K562 (cell line): ENCODE data around the gene HDLBP. TPM values are rescaled to one million over a fixed set of nuclear protein-coding genes. Genes with fewer than 3 reads are reported as not detected.

ENCODE experiments used
- ATAC-seq: fragments of 200-7000 bp; cut with Tn5 transposase; 3 replicates; pipeline ENCODE4 v1.9.1; 2020; ENCODE audit warnings: moderate library complexity
- BruUV-seq: library from RNA; stranded (reverse); fragments of 400-500 nt; replicated peaks from 2 replicates; lab custom pipeline; 2021; lab: Mats Ljungman, UMichigan
- CTCF ChIA-PET: fragments of 300-600 bp; formaldehyde crosslinking; extraction: SDS; loops from one replicate; lab custom pipeline; 2021; ENCODE audit warnings: low intra/inter-chr PET ratio; lab: Yijun Ruan, JAX
- POLR2A ChIA-PET: fragments of 300-600, 350-650 bp; sonication (Branson Sonifier 250); formaldehyde crosslinking; extraction: SDS; loops from one replicate; lab custom pipeline; 2021; ENCODE audit warnings: antibody characterized with exemption, inconsistent platforms; lab: Yijun Ruan, JAX
- DNase-seq, 4 experiments: peaks; one replicate each; pipeline versions ENCODE4 v3.0.0 to v3.0.0-alpha.2; 2011 to 2018; ENCODE audit warnings: low spot score in 3 of 4, mixed read lengths in 3 of 4; ENCODE audit errors: extremely low read depth in 1 of 4
- FAIRE-seq: peaks from 2 replicates; lab custom pipeline; 2011; peaks lifted over from hg19 to GRCh38; lab: Jason Lieb, UNC
- H2AFZ ChIP-seq: 2 replicates; pipeline ENCODE4 v1.6.0; 2011; ENCODE audit warnings: low read depth, low read length, control low read depth, inconsistent platforms
- H3K27ac ChIP-seq: fragments of 200-600 bp; 3 replicates; pipeline ENCODE4 v1.8.0; 2011; ENCODE audit warnings: low read depth, mild to moderate bottlenecking, control low read depth, inconsistent platforms, low read length, moderate library complexity, mixed read lengths; ENCODE audit errors: extremely low read depth
- H3K27me3 ChIP-seq, 2 experiments: fragments of 300-600 bp in 1 of 2; 2 replicates in 1 of 2; 3 replicates in 1 of 2; pipeline versions ENCODE4 v1.6.0 to v1.8.0; 2011; ENCODE audit warnings: inconsistent platforms in 2 of 2, low read length in 2 of 2, mild to moderate bottlenecking in 1 of 2, mixed read lengths in 1 of 2, moderate library complexity in 1 of 2; ENCODE audit not compliant: control insufficient read depth in 2 of 2, insufficient read depth in 2 of 2
- H3K36me3 ChIP-seq: fragments of 300-600 bp; 3 replicates; pipeline ENCODE4 v1.8.0; 2011; ENCODE audit warnings: mild to moderate bottlenecking, low read length, inconsistent platforms; ENCODE audit not compliant: control insufficient read depth, insufficient read depth
- H3K4me1 ChIP-seq, 2 experiments: fragments of 200-600 bp in 1 of 2; replicated peaks in 1 of 2; 2 replicates in 1 of 2; 3 replicates in 1 of 2; pipeline versions ENCODE4 v1.5.1 to v1.8.0; 2011; ENCODE audit warnings: inconsistent platforms in 2 of 2, low read length in 2 of 2, mild to moderate bottlenecking in 1 of 2, mixed read lengths in 1 of 2, moderate library complexity in 1 of 2; ENCODE audit not compliant: control insufficient read depth in 2 of 2, insufficient read depth in 2 of 2
- H3K4me2 ChIP-seq: 2 replicates; pipeline ENCODE4 v1.6.1; 2011; ENCODE audit warnings: low read length, control low read depth, inconsistent platforms, mixed read lengths; ENCODE audit not compliant: insufficient read depth
- H3K4me3 ChIP-seq: fragments of 200-600 bp; sonication (generic), shearing (Covaris generic); 2 replicates; pipeline ENCODE4 v1.5.1; 2016; ENCODE audit warnings: control low read depth, inconsistent platforms
- H3K79me2 ChIP-seq: fragments of 200-600 bp; 3 replicates; pipeline ENCODE4 v1.8.0; 2011; ENCODE audit warnings: low read length, inconsistent platforms; ENCODE audit not compliant: control insufficient read depth, insufficient read depth
- H3K9ac ChIP-seq, 2 experiments: 2 replicates each; pipeline versions ENCODE4 v1.6.0 to v1.6.1; 2011; ENCODE audit warnings: low read depth in 2 of 2, low read length in 2 of 2, control low read depth in 1 of 2, inconsistent platforms in 1 of 2, mild to moderate bottlenecking in 1 of 2, mixed read lengths in 1 of 2; ENCODE audit not compliant: insufficient read depth in 1 of 2
- H3K9me1 ChIP-seq: one replicate; pipeline ENCODE4 v1.6.0; 2011; ENCODE audit warnings: inconsistent platforms, mild to moderate bottlenecking, low read length, moderate library complexity; ENCODE audit not compliant: control insufficient read depth, insufficient read depth
- H3K9me3 ChIP-seq: replicated peaks from 2 replicates; pipeline ENCODE4 v1.5.1; 2011; ENCODE audit warnings: low read depth, low read length, inconsistent platforms; ENCODE audit not compliant: control insufficient read depth, insufficient read depth
- H4K20me1 ChIP-seq: replicated peaks from 2 replicates; pipeline ENCODE4 v1.6.1; 2011; ENCODE audit warnings: low read length, inconsistent platforms, mixed read lengths; ENCODE audit not compliant: control insufficient read depth, insufficient read depth
- AFF4 ChIP-seq: sonication (generic); formaldehyde crosslinking; IDR thresholded peaks from 2 replicates; pipeline ENCODE4 v1.8.0; 2023; ENCODE audit warnings: mild to moderate bottlenecking, missing genetic modification reagents
- BRCA1 ChIP-seq, 2 experiments: fragments of 450-650 bp in 1 of 2; sonication (generic) in 1 of 2; formaldehyde crosslinking in 1 of 2; IDR thresholded peaks; 2 replicates each; pipeline versions ENCODE4 v1.5.0 to v1.6.1; 2017 to 2020; ENCODE audit warnings: mild to moderate bottlenecking in 1 of 2, missing genetic modification reagents in 1 of 2
- CCAR2 ChIP-seq: fragments of 200-400 bp; formaldehyde crosslinking; IDR thresholded peaks from 2 replicates; pipeline ENCODE4 v1.6.1; 2017; ENCODE audit warnings: mild to moderate bottlenecking, low read depth, low read length
- ELF4 ChIP-seq: fragments of 450-650 bp; formaldehyde crosslinking; IDR thresholded peaks from 2 replicates; pipeline ENCODE4 v1.4.0; 2022; ENCODE audit warnings: missing genetic modification characterization
- FOS ChIP-seq: IDR thresholded peaks from 3 replicates; pipeline ENCODE4 v1.6.1; 2011; ENCODE audit not compliant: insufficient read length; ENCODE audit errors: extremely low read depth
- HBP1 ChIP-seq: fragments of 450-650 bp; formaldehyde crosslinking; IDR thresholded peaks from 2 replicates; pipeline ENCODE4 v1.4.0; 2022; ENCODE audit warnings: missing genetic modification characterization
- HIVEP1 ChIP-seq: fragments of 250-450 bp; sonication (Bioruptor Pico); IDR thresholded peaks from 2 replicates; pipeline ENCODE4 v1.4.0; 2020; ENCODE audit warnings: mild to moderate bottlenecking
- NFRKB ChIP-seq: fragments of 450-650 bp; IDR thresholded peaks from 2 replicates; pipeline ENCODE4 v1.6.1; 2016; ENCODE audit warnings: low read depth
- PTBP1 ChIP-seq: fragments of 200-400 bp; formaldehyde crosslinking; IDR thresholded peaks from 2 replicates; pipeline ENCODE4 v1.6.1; 2017; ENCODE audit warnings: low read depth, low read length
- TCF7 ChIP-seq: sonication (generic); IDR thresholded peaks from 2 replicates; pipeline ENCODE4 v1.6.1; 2016; ENCODE audit warnings: antibody characterized with exemption, borderline replicate concordance
- U2AF2 ChIP-seq: fragments of 200-400 bp; formaldehyde crosslinking; optimal IDR thresholded peaks from 2 replicates; pipeline ENCODE3; 2017; ENCODE audit warnings: low read depth, mild to moderate bottlenecking, low read length
- WGBS: fragments of 100-300 bp; shearing (Covaris generic); methylation state at CpG from one replicate; pipeline ENCODE4 v1.1.6; 2016; ENCODE audit warnings: low coverage, mixed read lengths; ENCODE audit not compliant: insufficient coverage; ENCODE audit errors: missing lambda C conversion rate; 5-methylcytosine and 5-hydroxymethylcytosine counted together
- in situ Hi-C: fragments of 300-500 bp; cut with MboI; formaldehyde crosslinking; loops from 4 replicates; pipeline ENCODE4 v1.15.0; 2018; ENCODE audit warnings: inconsistent platforms, mixed read lengths
- intact Hi-C: fragments of 100-400 bp; cut with micrococcal nuclease; formaldehyde crosslinking; loops from 2 replicates; pipeline ENCODE4 v1.14.2; 2022
- polyA plus RNA-seq, 8 experiments: library from polyadenylated mRNA; depleted of rRNA in 4 of 8; stranded (reverse) in 5 of 8; unstranded in 3 of 8; fragments of >200 nt; fragmentation: Nextera tagmentation in 2 of 8; fragmentation: Illumina TruSeq in 1 of 8; extraction: Ambion mirVana in 2 of 8; extraction: Trizol in 1 of 8; gene quantifications; 2 replicates each; pipeline versions ENCODE4 v1.2.1 to v1.2.3, GENCODE V29; 2011 to 2014; ENCODE audit warnings: inconsistent platforms in 1 of 8, missing spikeins in 1 of 8
- total RNA-seq, 7 experiments: library from RNA; depleted of rRNA in 6 of 7; stranded (reverse); fragments of >200 nt in 6 of 7; fragmentation: Illumina TruSeq in 2 of 7; extraction: Trizol in 2 of 7; gene quantifications; 2 replicates each; pipeline versions ENCODE4 v1.2.1 to v1.2.3, GENCODE V29; 2011 to 2021; ENCODE audit warnings: low replicate concordance in 1 of 7

Gene HDLBP
- total and polyA plus RNA-seq, 9 of the 15 experiments (the other 6 are each of a cell fraction or from before 2014, with no cell fraction given) = 24.4 to 378 (median 146) TPM

GRCh38 chr2:241344925-241345651, 29.6 kb upstream of the HDLBP start (continued):
- no peak for TF ChIP-seq HBP1 (CRISPR knock-in tag)
- no peak for TF ChIP-seq AFF4 (CRISPR knock-in tag)

DNA sequence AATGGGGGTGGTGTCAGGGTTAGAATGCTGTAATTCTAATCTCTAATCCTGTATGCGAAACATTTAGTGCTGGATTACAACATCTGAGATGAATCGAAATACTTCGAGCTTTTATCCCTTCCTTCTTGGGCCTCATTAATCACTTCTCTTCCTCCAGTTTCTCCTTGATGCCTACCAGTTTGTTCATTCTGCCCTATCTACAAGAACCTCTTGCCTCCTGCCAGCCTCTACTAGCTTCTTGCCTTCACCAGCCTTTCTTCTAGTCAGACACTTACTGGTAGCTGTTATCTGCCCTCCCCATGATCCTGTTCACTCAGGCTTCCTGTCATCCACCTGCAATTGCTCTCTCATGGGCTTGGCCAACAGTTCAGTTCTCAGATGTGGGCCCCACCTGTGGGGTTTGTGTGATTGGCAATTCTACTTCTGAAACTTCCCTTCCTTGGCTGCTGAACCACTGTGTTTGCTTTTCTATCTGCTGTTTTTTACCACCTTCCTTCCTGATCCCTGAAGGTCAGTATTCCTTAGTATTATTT, 25.2 kb upstream of the HDLBP start:
- 87% methylated on average over 3 of the region's 3 CpGs for WGBS
- ChIA-PET CTCF (no interaction called here), POLR2A (no interaction called here)
- in situ Hi-C loops = no loop called here
- intact Hi-C loops = no loop called here
- Histone ChIP-seq H3K9me3 (no peaks in the 10 kb centered on the region), H3K4me1 (no peaks in the 10 kb centered on the region), H3K4me3 (no peak overlapping the region), H3K9me1 (no peaks in the 10 kb centered on the region), H3K27me3 (no peaks in the 10 kb centered on the region), H2AFZ (no peak overlapping the region), H3K27ac (no peak overlapping the region), H4K20me1 (no peaks in the 10 kb centered on the region), H3K4me2 (no peak overlapping the region), H3K9ac (no peak overlapping the region), H3K79me2 (no peaks in the 10 kb centered on the region), H3K36me3 (peaks cover 86% of the 10 kb centered on the region)
- DNase-seq (no peak), FAIRE-seq (no peak), ATAC-seq (no peak)
- no TSS peak for BruUV-seq
- TF ChIP-seq ELF4 (CRISPR knock-in tag) = no peak
- TF ChIP-seq CCAR2 = no peak
- no peak for TF ChIP-seq PTBP1
- no peak for TF ChIP-seq U2AF2
- TF ChIP-seq NFRKB = no peak
- TF ChIP-seq BRCA1 (IDR thresholded peaks at IDR 0.05) = no peak
- TF ChIP-seq BRCA1 (CRISPR knock-in tag; IDR thresholded peaks at IDR 0.05) = no peak
- TF ChIP-seq TCF7 = no peak
- no peak for TF ChIP-seq HIVEP1 (CRISPR knock-in tag)
- no peak for TF ChIP-seq FOS
